Sigmoid colon (tissue), 7 donors: ENCODE measurements around the gene CUX1. TPM values are rescaled to one million over a fixed set of nuclear protein-coding genes. Genes with fewer than 3 reads are reported as not detected.

Experiments
- DNase-seq: peaks from one replicate; pipeline ENCODE4 v3.0.0-alpha.2; 2019
- H3K27ac ChIP-seq, 4 donors: fragments of 200-600 bp; sonication (generic); one replicate each; pipeline ENCODE4 v1.5.1; 2016 to 2019; ENCODE audit warnings: mild to moderate bottlenecking in 1 of 4
- H3K27me3 ChIP-seq, 3 donors: fragments of 200-600 bp; sonication (generic); one replicate each; pipeline ENCODE4 v1.5.1; 2019; ENCODE audit warnings: mild to moderate bottlenecking in 1 of 3
- H3K36me3 ChIP-seq, 4 donors: fragments of 200-600 bp; sonication (generic); one replicate each; pipeline ENCODE4 v1.5.1; 2016 to 2019
- H3K4me1 ChIP-seq, 4 donors: fragments of 200-600 bp; sonication (generic); one replicate each; pipeline ENCODE4 v1.5.1; 2017 to 2019
- H3K4me3 ChIP-seq, 4 donors: fragments of 200-600 bp; sonication (generic); one replicate each; pipeline ENCODE4 v1.5.1; 2017 to 2019; ENCODE audit warnings: mild to moderate bottlenecking in 2 of 4, moderate library complexity in 1 of 4
- H3K9me3 ChIP-seq, 4 donors: fragments of 200-600 bp in 3 of 4; sonication (generic) in 3 of 4; one replicate each; pipeline versions ENCODE4 v1.5.1 to v1.6.1; 2013 to 2019
- CTCF ChIP-seq, 4 experiments: fragments of 450-650 bp in 3 of 4; fragments of 200-600 bp in 1 of 4; IDR thresholded peaks; one replicate each; pipeline ENCODE4 v1.5.1; 2016 to 2019; ENCODE audit warnings: antibody characterized with exemption in 4 of 4, mild to moderate bottlenecking in 3 of 4, moderate library complexity in 2 of 4
- EP300 ChIP-seq, 4 donors: sonication (generic); formaldehyde crosslinking; IDR thresholded peaks; one replicate each; pipeline ENCODE4 v1.6.1; 2017; ENCODE audit warnings: antibody characterized with exemption in 4 of 4
- POLR2A ChIP-seq, 2 donors: fragments of 450-650 bp; IDR thresholded peaks; one replicate each; pipeline ENCODE4 v1.6.1; 2016; ENCODE audit warnings: antibody characterized with exemption in 2 of 2, mild to moderate bottlenecking in 2 of 2, moderate library complexity in 2 of 2
- POLR2AphosphoS5 ChIP-seq, 4 donors: sonication (generic); formaldehyde crosslinking; IDR thresholded peaks; one replicate each; pipeline ENCODE4 v1.6.1; 2017; ENCODE audit warnings: antibody characterized with exemption in 4 of 4
- WGBS, 2 donors: extraction: QIAGEN DNeasy Blood & Tissue Kit; methylation state at CpG; one replicate each; pipeline ENCODE4 v1.1.7; 2013; 5-methylcytosine and 5-hydroxymethylcytosine counted together
- intact Hi-C: fragments of 100-400 bp; cut with DNase I; formaldehyde crosslinking; loops from one replicate; pipeline ENCODE4 v1.15.1; 2023
- polyA plus RNA-seq, 3 donors: library from polyadenylated mRNA; stranded (reverse); fragments of 200-250 nt; gene quantifications; one replicate each; pipeline ENCODE4 v1.2.3, GENCODE V29; 2013
- total RNA-seq, 4 donors: library from RNA; depleted of rRNA; stranded (reverse); fragments of >200 nt; gene quantifications; one replicate each; pipeline ENCODE4 v1.1.0, GENCODE V29; 2016
- donor health status: healthy with polysubstance abuse.
- donor health status: Bipolar disorder and iron deficiency.
- donor health status: healthy.

Gene CUX1
- total and polyA plus RNA-seq, 7 donors: 46.7 to 127 (median 49.9) TPM

DNA sequence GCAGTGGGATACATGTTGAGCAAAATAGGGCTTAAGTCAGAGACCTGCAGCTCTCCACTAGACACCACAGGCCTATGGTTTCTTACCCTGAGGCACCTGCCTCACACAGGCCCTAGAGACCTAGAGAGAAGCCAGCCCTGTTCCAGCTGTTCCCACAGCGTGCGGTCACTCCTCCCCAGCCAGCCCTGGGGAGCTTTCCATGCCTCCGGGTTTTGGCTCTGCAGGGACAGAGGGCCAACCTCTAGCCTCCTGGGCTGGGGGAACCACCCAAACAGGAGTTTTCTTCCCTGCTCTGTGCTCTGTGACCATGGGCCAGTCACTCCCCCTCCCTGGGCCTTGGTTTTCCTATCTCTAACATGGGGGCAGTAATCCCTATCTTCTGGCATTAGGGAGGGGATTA, 502.2 kb downstream of the CUX1 start:
- intact Hi-C loops: no loop called here
- WGBS, 2 donors: 94 to 96% methylated on average over 3 of the region's 3 CpGs
- TF ChIP-seq CTCF (IDR thresholded peaks at IDR 0.05) (no peak), POLR2A (IDR thresholded peaks at IDR 0.05) (no peak), EP300 (IDR thresholded peaks at IDR 0.05) (no peak), POLR2AphosphoS5 (IDR thresholded peaks at IDR 0.05) (no peak)

GRCh38 chr7:102320181-102320580, 502.8 kb downstream of the CUX1 start:
- Histone ChIP-seq H3K36me3 (no peaks in the 10 kb centered on the region), H3K9me3 (no peaks in the 10 kb centered on the region), H3K27me3 (peaks cover 4 to 30% (median 5%) of the 10 kb centered on the region in 3 donors), H3K4me3 (no peak overlapping the region), H3K4me1 (no peaks in the 10 kb centered on the region), H3K27ac (no peak overlapping the region)
- no peak for DNase-seq
- WGBS, 2 donors: 85 to 93% methylated on average over 14 of the region's 14 CpGs
- TF ChIP-seq CTCF (IDR thresholded peaks at IDR 0.05) (no peak), POLR2AphosphoS5 (IDR thresholded peaks at IDR 0.05) (no peak), POLR2A (IDR thresholded peaks at IDR 0.05) (no peak), EP300 (IDR thresholded peaks at IDR 0.05) (no peak)
- intact Hi-C loops: no loop called here

More for the DNA sequence above, 502.2 kb downstream of the CUX1 start:
- H3K36me3 ChIP-seq: no peaks in the 10 kb centered on the region
- no peak overlapping the region for H3K4me3 ChIP-seq
- DNase-seq: no peak
- peak overlapping the region in 1 of 4 donors; percentile 32 for H3K27ac ChIP-seq
- no peaks in the 10 kb centered on the region for H3K4me1 ChIP-seq
- H3K27me3 ChIP-seq: peaks cover 4 to 30% (median 5%) of the 10 kb centered on the region in 3 donors
- no peaks in the 10 kb centered on the region for H3K9me3 ChIP-seq

GRCh38 chr7:102320601-102321350, 503.4 kb downstream of the CUX1 start:
- Histone ChIP-seq H3K4me1 (no peaks in the 10 kb centered on the region), H3K36me3 (no peaks in the 10 kb centered on the region), H3K9me3 (no peaks in the 10 kb centered on the region), H3K4me3 (no peak overlapping the region), H3K27me3 (peaks cover 4 to 30% (median 5%) of the 10 kb centered on the region in 3 donors), H3K27ac (no peak overlapping the region)
- no peak for DNase-seq
- TF ChIP-seq EP300 (IDR thresholded peaks at IDR 0.05) (no peak), POLR2AphosphoS5 (IDR thresholded peaks at IDR 0.05) (no peak)
- intact Hi-C loops: no loop called here
- WGBS, 2 donors: 65 to 78% methylated on average over 37 of the region's 37 CpGs

DNA sequence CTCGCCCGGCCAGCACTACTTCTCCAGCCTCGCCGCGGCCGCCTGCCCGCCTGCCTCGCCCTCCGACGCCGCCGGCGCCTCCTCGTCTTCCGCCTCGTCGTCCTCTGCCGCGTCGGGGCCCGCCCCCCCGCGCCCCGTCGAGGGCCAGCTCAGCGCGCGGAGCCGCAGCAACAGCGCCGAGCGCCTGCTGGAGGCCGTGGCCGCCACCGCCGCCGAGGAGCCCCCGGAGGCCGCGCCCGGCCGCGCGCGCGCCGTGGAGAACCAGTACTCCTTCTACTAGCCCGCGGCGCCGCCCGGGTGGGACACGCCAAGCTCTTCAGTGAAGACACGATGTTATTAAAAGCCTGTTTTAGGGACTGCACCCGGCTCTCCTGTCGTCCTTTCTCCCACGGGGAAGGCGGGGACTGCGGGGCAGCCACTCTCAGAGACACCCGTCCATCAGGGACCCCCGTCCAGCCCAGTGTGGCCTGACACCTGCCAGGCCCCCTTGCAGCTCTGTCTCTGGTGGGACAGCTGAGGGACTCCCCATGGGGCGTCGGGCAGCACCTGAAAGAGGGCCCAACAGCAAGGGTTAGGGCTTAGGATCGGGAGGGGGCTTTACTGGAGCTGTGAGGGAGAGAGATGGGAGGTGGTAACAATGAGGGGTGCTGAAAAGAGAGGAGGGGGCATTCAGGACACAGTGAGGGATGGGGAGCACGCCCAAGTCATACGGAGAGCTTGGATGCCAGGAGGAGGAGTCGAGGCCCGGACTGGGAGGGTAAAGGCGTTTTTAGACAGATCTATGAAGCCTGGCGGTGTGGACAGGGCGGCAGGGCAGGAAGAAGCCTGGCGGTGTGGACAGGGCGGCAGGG, 504.1 kb downstream of the CUX1 start:
- intact Hi-C loops: no loop called here
- no peaks in the 10 kb centered on the region for H3K36me3 ChIP-seq
- TF ChIP-seq EP300 (IDR thresholded peaks at IDR 0.05) (no peak), POLR2AphosphoS5 (IDR thresholded peaks at IDR 0.05) (no peak), CTCF (IDR thresholded peaks at IDR 0.05) (no peak), POLR2A (IDR thresholded peaks at IDR 0.05) (no peak)
- no peak overlapping the region for H3K4me3 ChIP-seq
- DNase-seq: no peak
- H3K9me3 ChIP-seq: no peaks in the 10 kb centered on the region
- 19 to 39% methylated on average over 73 of the region's 73 CpGs for WGBS, 2 donors
- H3K27me3 ChIP-seq: peaks cover 4 to 30% (median 5%) of the 10 kb centered on the region in 3 donors
- no peak overlapping the region for H3K27ac ChIP-seq
- H3K4me1 ChIP-seq: no peaks in the 10 kb centered on the region

GRCh38 chr7:102322202-102322715, 504.8 kb downstream of the CUX1 start:
- WGBS, 2 donors: 75 to 89% methylated on average over 8 of the region's 8 CpGs
- H3K36me3 ChIP-seq: no peaks in the 10 kb centered on the region
- no peaks in the 10 kb centered on the region for H3K4me1 ChIP-seq
- no peak overlapping the region for H3K4me3 ChIP-seq
- intact Hi-C loops: no loop called here
- no peaks in the 10 kb centered on the region for H3K9me3 ChIP-seq
- no peak for DNase-seq
- H3K27me3 ChIP-seq: peaks cover 4 to 30% (median 5%) of the 10 kb centered on the region in 3 donors
- TF ChIP-seq POLR2AphosphoS5 (IDR thresholded peaks at IDR 0.05): no peak
- TF ChIP-seq POLR2A (IDR thresholded peaks at IDR 0.05): no peak
- no peak for TF ChIP-seq CTCF (IDR thresholded peaks at IDR 0.05)
- no peak for TF ChIP-seq EP300 (IDR thresholded peaks at IDR 0.05)
- no peak overlapping the region for H3K27ac ChIP-seq
